OCI-LY1 (cell line): ENCODE measurements around the gene DDX10.

Source experiments
- H2AFZ ChIP-seq: fragments of 200-600 bp; sonication (generic), shearing (Covaris generic); 2 replicates; pipeline ENCODE4 v1.6.0; 2014; ENCODE audit warnings: antibody characterized with exemption, mild to moderate bottlenecking, low read length
- H3F3A ChIP-seq: fragments of 200-600 bp; sonication (generic), shearing (Covaris generic); 2 replicates; pipeline ENCODE4 v1.6.0; 2014; ENCODE audit warnings: mild to moderate bottlenecking, antibody characterized with exemption, low read length, moderate library complexity; ENCODE audit not compliant: insufficient read depth
- H3K27ac ChIP-seq: fragments of 200-600 bp; sonication (generic); 2 replicates; pipeline ENCODE4 v1.5.1; 2014; ENCODE audit warnings: low read length, mixed run types, mild to moderate bottlenecking, low read depth; ENCODE audit not compliant: poor library complexity, severe bottlenecking
- H3K27me3 ChIP-seq: fragments of 200-600 bp; sonication (generic); 2 replicates; pipeline ENCODE4 v1.6.0; 2014; ENCODE audit warnings: antibody characterized with exemption, mild to moderate bottlenecking, low read length, moderate library complexity; ENCODE audit not compliant: insufficient read depth
- H3K36me3 ChIP-seq: fragments of 200-600 bp; sonication (generic); 2 replicates; pipeline ENCODE4 v1.6.1; 2014; ENCODE audit warnings: mild to moderate bottlenecking, antibody characterized with exemption, low read length, moderate library complexity, mixed read lengths; ENCODE audit not compliant: insufficient read depth
- H3K4me1 ChIP-seq: fragments of 200-600 bp; sonication (generic); 2 replicates; pipeline ENCODE4 v1.5.1; 2014; ENCODE audit warnings: mild to moderate bottlenecking, low read length, moderate library complexity; ENCODE audit not compliant: insufficient read depth, severe bottlenecking
- H3K4me2 ChIP-seq: fragments of 200-600 bp; sonication (generic), shearing (Covaris generic); 2 replicates; pipeline ENCODE4 v1.6.1; 2014; ENCODE audit warnings: low read length
- H3K4me3 ChIP-seq: fragments of 200-600 bp; sonication (generic); 2 replicates; pipeline ENCODE4 v1.5.1; 2014; ENCODE audit warnings: low read length, low read depth, mild to moderate bottlenecking, mixed read lengths; ENCODE audit not compliant: poor library complexity, severe bottlenecking
- H3K79me2 ChIP-seq: fragments of 200-600 bp; shearing (Covaris generic); 2 replicates; pipeline ENCODE4 v1.6.1; 2016; ENCODE audit warnings: mixed run types, low read length, mixed read lengths; ENCODE audit not compliant: insufficient read depth
- H3K9ac ChIP-seq: fragments of 200-600 bp; sonication (generic), shearing (Covaris generic); 2 replicates; pipeline ENCODE4 v1.6.1; 2014; ENCODE audit warnings: mild to moderate bottlenecking, low read length, mixed read lengths
- H3K9me2 ChIP-seq: fragments of 200-600 bp; sonication (generic), shearing (Covaris generic); 2 replicates; pipeline ENCODE4 v1.6.1; 2014; ENCODE audit warnings: low read depth, mild to moderate bottlenecking, low read length, mixed read lengths
- H3K9me3 ChIP-seq: fragments of 200-600 bp; shearing (Covaris generic); 2 replicates; pipeline ENCODE4 v1.6.1; 2014; ENCODE audit warnings: low read length, mixed read lengths
- H4K20me1 ChIP-seq: fragments of 200-600 bp; sonication (generic), shearing (Covaris generic); 2 replicates; pipeline ENCODE4 v1.6.0; 2016; ENCODE audit warnings: mild to moderate bottlenecking, low read length; ENCODE audit not compliant: insufficient read depth
- CTCF ChIP-seq: fragments of 200-600 bp; sonication (generic), shearing (Covaris generic); IDR thresholded peaks from 2 replicates; pipeline ENCODE4 v1.5.1; 2017; ENCODE audit warnings: mild to moderate bottlenecking, antibody characterized with exemption, low read length, moderate library complexity, mixed read lengths
- EZH2 ChIP-seq: fragments of 200-600 bp; sonication (generic), shearing (Covaris generic); IDR thresholded peaks from 2 replicates; pipeline ENCODE4 v1.8.0; 2017; ENCODE audit warnings: borderline replicate concordance, mixed run types, mild to moderate bottlenecking, antibody characterized with exemption, low read length, moderate library complexity, mixed read lengths

Gene DDX10

DNA sequence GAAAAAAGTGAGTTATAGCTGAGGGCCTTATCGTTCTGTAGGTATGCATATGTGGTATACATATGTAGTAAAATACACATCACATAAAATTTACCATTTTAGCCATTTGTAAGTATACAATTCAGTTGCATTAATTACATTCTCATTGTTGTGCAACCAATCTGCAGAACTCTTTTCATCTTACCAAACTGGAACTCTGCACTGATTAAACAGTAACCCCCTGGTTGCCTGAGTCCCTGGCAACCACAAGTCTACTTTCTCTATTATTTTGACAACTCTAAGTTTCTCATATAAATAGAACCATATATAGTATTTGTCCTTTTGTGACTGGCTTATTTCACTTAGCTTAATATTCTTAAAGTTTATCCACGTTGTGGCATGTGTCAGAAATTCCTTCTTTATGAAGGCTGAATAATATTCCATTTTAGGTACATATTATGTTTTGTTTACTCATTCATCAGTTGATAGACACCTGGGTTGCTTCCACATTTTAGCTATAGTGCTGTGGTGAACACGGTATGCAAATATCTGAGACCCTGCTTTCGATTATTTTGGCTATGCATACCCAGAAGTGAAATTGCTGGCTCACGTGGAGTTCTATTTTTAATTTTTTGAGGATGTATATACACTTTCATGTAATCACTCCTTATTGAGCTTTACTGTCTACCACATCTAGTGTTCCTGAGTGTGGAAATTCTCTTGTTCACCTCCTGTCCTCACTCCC lies 1.6 kb upstream of the DDX10 start:
- peak overlapping the region; percentile 44; the same call in 1 of the 2 replicates for H2AFZ ChIP-seq

DNA sequence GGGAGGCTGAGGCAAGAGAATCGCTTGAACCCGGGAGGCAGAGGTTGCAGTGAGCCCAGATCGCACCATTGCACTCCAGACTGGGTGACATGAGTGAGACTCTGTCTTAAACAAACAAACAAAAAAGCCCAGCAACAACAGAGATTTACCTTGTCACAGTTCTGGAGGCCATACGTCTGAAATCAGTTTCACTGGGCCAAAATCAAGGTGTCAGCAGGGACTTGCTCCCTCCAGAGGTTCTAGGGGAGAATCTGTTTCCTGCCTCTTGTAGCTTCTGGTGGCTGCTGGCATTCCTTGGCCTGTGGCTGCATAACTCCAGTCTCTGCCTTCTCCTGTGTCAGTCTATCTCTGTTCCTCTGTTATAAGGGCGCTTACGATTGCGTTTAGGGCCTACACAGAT lies 1.5 kb downstream of the DDX10 start:
- no peak overlapping the region for H3K27ac ChIP-seq
- peaks cover 32% of the 10 kb centered on the region for H3K36me3 ChIP-seq
- H3K4me1 ChIP-seq, result peaks cover 52% of the 10 kb centered on the region
- H3K9me3 ChIP-seq, result no peaks in the 10 kb centered on the region
- peak overlapping the region; percentile 71 for H3K4me2 ChIP-seq
- no peaks in the 10 kb centered on the region for H3K9me2 ChIP-seq
- H2AFZ ChIP-seq, result no peak overlapping the region
- no peaks in the 10 kb centered on the region for H4K20me1 ChIP-seq
- H3K9ac ChIP-seq, result peak overlapping the region; percentile 77; the same call in 1 of the 2 replicates
- no peaks in the 10 kb centered on the region for H3K27me3 ChIP-seq
- H3F3A ChIP-seq, result no peaks in the 10 kb centered on the region
- TF ChIP-seq CTCF (no peak), EZH2 (no peak)
- peak overlapping the region; percentile 77 for H3K4me3 ChIP-seq
- peaks cover 62% of the 10 kb centered on the region for H3K79me2 ChIP-seq

More for the DNA sequence above, 1.6 kb upstream of the DDX10 start:
- Histone ChIP-seq H3K4me3 (no peak overlapping the region), H3K27me3 (no peaks in the 10 kb centered on the region), H3K9ac (no peak overlapping the region), H3F3A (no peaks in the 10 kb centered on the region), H3K27ac (peak overlapping the region; percentile 40), H3K4me1 (peaks cover 51% of the 10 kb centered on the region), H3K79me2 (peaks cover 34% of the 10 kb centered on the region), H3K9me2 (no peaks in the 10 kb centered on the region), H4K20me1 (no peaks in the 10 kb centered on the region), H3K4me2 (no peak overlapping the region), H3K9me3 (no peaks in the 10 kb centered on the region), H3K36me3 (peaks cover 18% of the 10 kb centered on the region)
- TF ChIP-seq EZH2, result no peak
- no peak for TF ChIP-seq CTCF

DNA sequence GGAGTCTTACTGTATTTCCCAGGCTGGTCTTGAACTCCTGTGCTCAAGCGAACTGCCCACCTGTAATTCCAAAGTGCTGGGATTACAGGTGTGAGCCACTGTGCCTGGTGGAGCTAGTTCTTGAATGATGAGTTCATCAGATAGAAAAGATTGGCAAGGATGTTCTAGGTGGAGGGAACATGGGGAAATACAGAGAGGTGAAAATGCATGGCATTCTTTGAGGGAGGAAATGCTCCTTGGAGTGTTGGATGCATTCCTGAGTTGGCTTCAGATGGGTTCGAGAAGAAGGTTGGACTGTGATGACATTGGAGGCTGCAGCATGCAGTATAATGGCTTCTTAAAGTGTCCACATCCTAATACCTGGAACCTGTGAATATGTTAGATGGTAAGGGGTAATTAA lies 4.4 kb downstream of the DDX10 start:
- peaks cover 41% of the 10 kb centered on the region for H3K36me3 ChIP-seq
- H3F3A ChIP-seq, result no peaks in the 10 kb centered on the region
- no peaks in the 10 kb centered on the region for H3K27me3 ChIP-seq
- peaks cover 32% of the 10 kb centered on the region for H3K4me1 ChIP-seq
- H4K20me1 ChIP-seq, result no peaks in the 10 kb centered on the region
- H3K9me3 ChIP-seq, result no peaks in the 10 kb centered on the region
- H3K4me3 ChIP-seq, result no peak overlapping the region
- H2AFZ ChIP-seq, result no peak overlapping the region
- H3K27ac ChIP-seq, result no peak overlapping the region
- no peaks in the 10 kb centered on the region for H3K9me2 ChIP-seq
- TF ChIP-seq CTCF (no peak), EZH2 (no peak)
- no peak overlapping the region for H3K4me2 ChIP-seq
- no peak overlapping the region for H3K9ac ChIP-seq
- peaks cover 77% of the 10 kb centered on the region for H3K79me2 ChIP-seq
